GM21381 (cell line): ENCODE results near the gene VEGFD.

Experiments
- ATAC-seq: cut with Tn5 transposase; IDR thresholded peaks from one replicate; pipeline ENCODE4 v1.9.1; 2021; ENCODE audit warnings: mild to moderate bottlenecking, moderate library complexity; ENCODE audit not compliant: unreplicated experiment

The VEGFD gene

GRCh38 chrX:15384304-15384703 is at the start of gene VEGFD:
TSS of gene VEGFD (minus strand) at chrX:15384413. CDS start at chrX:15383946, 467 bp downstream.
- no peak for ATAC-seq

- ATAC-seq: no peak
These were observed 46.4 kb upstream of the VEGFD start for GRCh38 chrX:15430584-15430983.

GRCh38 chrX:15430076-15430475 is 45.9 kb upstream of the VEGFD start:
- ATAC-seq: no peak

GRCh38 chrX:15425024-15425423 is 40.8 kb upstream of the VEGFD start:
- no peak for ATAC-seq

GRCh38 chrX:15418707-15419181 is 34.5 kb upstream of the VEGFD start:
- no peak for ATAC-seq

GRCh38 chrX:15418041-15418706 is 34.0 kb upstream of the VEGFD start:
- ATAC-seq: no peak

GRCh38 chrX:15416133-15416993 is 32.1 kb upstream of the VEGFD start:
- no peak for ATAC-seq

- no peak for ATAC-seq
These were observed 28.9 kb upstream of the VEGFD start for GRCh38 chrX:15413101-15413500.

GRCh38 chrX:15410947-15411346 is 26.7 kb upstream of the VEGFD start:
- no peak for ATAC-seq

- no peak for ATAC-seq
These were observed 26.2 kb upstream of the VEGFD start for GRCh38 chrX:15410430-15410829.

- no peak for ATAC-seq
These were observed 21.6 kb upstream of the VEGFD start for GRCh38 chrX:15405846-15406245.

GRCh38 chrX:15404401-15405096 is 20.3 kb upstream of the VEGFD start:
- no peak for ATAC-seq

- ATAC-seq: no peak
These were observed 17.2 kb upstream of the VEGFD start for GRCh38 chrX:15401378-15401777.

GRCh38 chrX:15399962-15400391 is 15.8 kb upstream of the VEGFD start:
- no peak for ATAC-seq

GRCh38 chrX:15398874-15399273 is 14.7 kb upstream of the VEGFD start:
- no peak for ATAC-seq

GRCh38 chrX:15395789-15396188 is 11.6 kb upstream of the VEGFD start:
- no peak for ATAC-seq

GRCh38 chrX:15391850-15392249 is 7.6 kb upstream of the VEGFD start:
- no peak for ATAC-seq

GRCh38 chrX:15382813-15383212 is 1.4 kb downstream of the VEGFD start:
- no peak for ATAC-seq

GRCh38 chrX:15376956-15377355 is 7.3 kb downstream of the VEGFD start:
- ATAC-seq: no peak

- ATAC-seq: no peak
These were observed 10.2 kb downstream of the VEGFD start for GRCh38 chrX:15373976-15374375.
